Liver (tissue), 9 donors: ENCODE results near the gene HYCC1. TPM values are rescaled to one million over a fixed set of nuclear protein-coding genes. Genes with fewer than 3 reads are reported as not detected.
"Not testable (repeated sequence)": the region's sequence is repeated elsewhere in the genome, so short reads cannot be mapped to it uniquely, and the experiment has no call there.

Experiments used
- DNase-seq: peaks from one replicate; pipeline ENCODE4 v3.0.0-alpha.2; 2017; ENCODE audit warnings: low spot score
- H3K27ac ChIP-seq, 2 donors: one replicate each; pipeline ENCODE4 v1.7.0; 2013; ENCODE audit warnings: inconsistent platforms in 2 of 2, low read length in 2 of 2, control low read depth in 1 of 2, low read depth in 1 of 2, mild to moderate bottlenecking in 1 of 2
- H3K27me3 ChIP-seq, 4 donors: one replicate each; pipeline versions ENCODE4 v1.6.1 to v1.7.0; 2013; ENCODE audit warnings: low read length in 3 of 4, inconsistent platforms in 1 of 4, mild to moderate bottlenecking in 1 of 4, moderate library complexity in 1 of 4; ENCODE audit not compliant: control insufficient read depth in 4 of 4, insufficient read depth in 4 of 4
- H3K36me3 ChIP-seq, 4 donors: one replicate each; pipeline versions ENCODE4 v1.6.1 to v1.7.0; 2013; ENCODE audit warnings: low read length in 3 of 4, mild to moderate bottlenecking in 3 of 4, low read depth in 1 of 4, moderate library complexity in 1 of 4; ENCODE audit not compliant: control insufficient read depth in 4 of 4, insufficient read depth in 3 of 4
- H3K4me1 ChIP-seq, 4 donors: one replicate each; pipeline versions ENCODE4 v1.6.1 to v1.7.0; 2013; ENCODE audit warnings: low read length in 3 of 4, mild to moderate bottlenecking in 3 of 4, moderate library complexity in 1 of 4; ENCODE audit not compliant: control insufficient read depth in 4 of 4, insufficient read depth in 4 of 4
- H3K4me3 ChIP-seq, 3 donors: one replicate each; pipeline versions ENCODE4 v1.6.1 to v1.7.0; 2013; ENCODE audit warnings: low read length in 3 of 3, control low read depth in 1 of 3, low read depth in 1 of 3, mild to moderate bottlenecking in 1 of 3
- H3K9ac ChIP-seq, 2 donors: one replicate each; pipeline ENCODE4 v1.7.0; 2013; ENCODE audit warnings: low read length in 2 of 2, mild to moderate bottlenecking in 2 of 2, moderate library complexity in 2 of 2, control low read depth in 1 of 2, low read depth in 1 of 2
- H3K9me3 ChIP-seq, 4 donors: one replicate each; pipeline versions ENCODE4 v1.6.1 to v1.7.0; 2013; ENCODE audit warnings: low read length in 3 of 4; ENCODE audit not compliant: control insufficient read depth in 4 of 4
- EGR1 ChIP-seq, 2 donors: IDR thresholded peaks; 2 replicates each; pipeline ENCODE4 v1.6.1; 2016 to 2018; ENCODE audit warnings: antibody characterized with exemption in 2 of 2, low read depth in 2 of 2
- FOXA2 ChIP-seq: IDR thresholded peaks from 2 replicates; pipeline ENCODE4 v1.6.1; 2016; ENCODE audit warnings: antibody characterized with exemption
- GABPA ChIP-seq, 2 donors: IDR thresholded peaks in 1 of 2; conservative IDR thresholded peaks in 1 of 2; 2 replicates each; pipeline ENCODE4 v1.6.1; 2016; ENCODE audit warnings: antibody characterized with exemption in 2 of 2, mild to moderate bottlenecking in 1 of 2, moderate library complexity in 1 of 2
- HNF4A ChIP-seq, 2 donors: conservative IDR thresholded peaks; 2 replicates each; pipeline ENCODE4 v1.6.1; 2016; ENCODE audit warnings: antibody characterized with exemption in 2 of 2, mild to moderate bottlenecking in 2 of 2
- JUND ChIP-seq, 2 donors: IDR thresholded peaks; 2 replicates each; pipeline ENCODE4 v1.6.1; 2016; ENCODE audit warnings: antibody characterized with exemption in 2 of 2
- NR2F2 ChIP-seq: IDR thresholded peaks from 2 replicates; pipeline ENCODE4 v1.6.1; 2016; ENCODE audit warnings: antibody characterized with exemption
- TAF1 ChIP-seq: conservative IDR thresholded peaks from 2 replicates; pipeline ENCODE4 v1.6.1; 2016; ENCODE audit warnings: antibody characterized with exemption, mild to moderate bottlenecking
- YY1 ChIP-seq: IDR thresholded peaks from 2 replicates; pipeline ENCODE4 v1.6.1; 2016; ENCODE audit warnings: antibody characterized with exemption, mild to moderate bottlenecking
- WGBS: extraction: QIAGEN DNeasy Blood & Tissue Kit; methylation state at CpG from one replicate; pipeline ENCODE4 v1.1.7; 2013; 5-methylcytosine and 5-hydroxymethylcytosine counted together
- polyA plus RNA-seq, 2 donors: library from polyadenylated mRNA; stranded (reverse) in 1 of 2; unstranded in 1 of 2; fragments of 200-250 nt in 1 of 2; fragments of >200 nt in 1 of 2; fragmentation: Nextera tagmentation in 1 of 2; extraction: Ambion mirVana in 1 of 2; gene quantifications; one replicate each; pipeline versions ENCODE4 v1.2.1 to v1.2.3, GENCODE V29; 2013 to 2015
- total RNA-seq, 2 donors: library from RNA; depleted of rRNA; stranded (reverse); fragments of >200 nt; gene quantifications; one replicate each; pipeline ENCODE4 v1.2.3, GENCODE V29; 2014
- TF ChIP-seq, protein P1 (sequence below): IDR thresholded peaks from 2 replicates; pipeline ENCODE4 v1.6.1; 2016; ENCODE audit warnings: antibody characterized with exemption, mild to moderate bottlenecking
- donor health status: healthy.
- donor health status: healthy.
- donor health status: healthy.
- donor health status: healthy.
- donor health status: healthy.

HYCC1 gene
- total and polyA plus RNA-seq, 4 donors: 5.6 to 19.0 (median 10.6) TPM

DNA sequence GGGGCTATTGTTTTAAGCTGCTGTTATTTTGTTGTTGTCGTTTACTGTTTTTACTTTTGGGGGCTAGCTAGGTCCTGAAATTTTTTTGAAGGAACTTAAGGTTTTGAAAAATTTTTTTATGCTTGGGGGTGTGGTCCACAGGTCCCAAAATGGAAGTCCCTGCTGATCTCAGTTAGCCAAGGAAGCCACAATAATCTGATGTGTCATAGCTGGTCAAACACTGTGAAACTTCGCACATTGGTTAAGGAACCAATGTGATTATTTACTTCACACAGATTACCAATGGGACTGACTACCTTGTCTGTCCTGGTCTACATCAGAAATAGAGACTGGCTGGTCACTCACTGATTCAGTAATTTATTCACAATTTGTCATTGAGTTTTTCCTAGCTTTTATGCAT, 29.5 kb upstream of the HYCC1 start:
- no peak for DNase-seq
- TF ChIP-seq TAF1 (no peak), HNF4A (conservative IDR thresholded peaks at IDR 0.05) (no peak), YY1 (no peak), NR2F2 (no peak), JUND (IDR thresholded peaks at IDR 0.05) (no peak), FOXA2 (no peak)
- TF ChIP-seq, protein P1, sequence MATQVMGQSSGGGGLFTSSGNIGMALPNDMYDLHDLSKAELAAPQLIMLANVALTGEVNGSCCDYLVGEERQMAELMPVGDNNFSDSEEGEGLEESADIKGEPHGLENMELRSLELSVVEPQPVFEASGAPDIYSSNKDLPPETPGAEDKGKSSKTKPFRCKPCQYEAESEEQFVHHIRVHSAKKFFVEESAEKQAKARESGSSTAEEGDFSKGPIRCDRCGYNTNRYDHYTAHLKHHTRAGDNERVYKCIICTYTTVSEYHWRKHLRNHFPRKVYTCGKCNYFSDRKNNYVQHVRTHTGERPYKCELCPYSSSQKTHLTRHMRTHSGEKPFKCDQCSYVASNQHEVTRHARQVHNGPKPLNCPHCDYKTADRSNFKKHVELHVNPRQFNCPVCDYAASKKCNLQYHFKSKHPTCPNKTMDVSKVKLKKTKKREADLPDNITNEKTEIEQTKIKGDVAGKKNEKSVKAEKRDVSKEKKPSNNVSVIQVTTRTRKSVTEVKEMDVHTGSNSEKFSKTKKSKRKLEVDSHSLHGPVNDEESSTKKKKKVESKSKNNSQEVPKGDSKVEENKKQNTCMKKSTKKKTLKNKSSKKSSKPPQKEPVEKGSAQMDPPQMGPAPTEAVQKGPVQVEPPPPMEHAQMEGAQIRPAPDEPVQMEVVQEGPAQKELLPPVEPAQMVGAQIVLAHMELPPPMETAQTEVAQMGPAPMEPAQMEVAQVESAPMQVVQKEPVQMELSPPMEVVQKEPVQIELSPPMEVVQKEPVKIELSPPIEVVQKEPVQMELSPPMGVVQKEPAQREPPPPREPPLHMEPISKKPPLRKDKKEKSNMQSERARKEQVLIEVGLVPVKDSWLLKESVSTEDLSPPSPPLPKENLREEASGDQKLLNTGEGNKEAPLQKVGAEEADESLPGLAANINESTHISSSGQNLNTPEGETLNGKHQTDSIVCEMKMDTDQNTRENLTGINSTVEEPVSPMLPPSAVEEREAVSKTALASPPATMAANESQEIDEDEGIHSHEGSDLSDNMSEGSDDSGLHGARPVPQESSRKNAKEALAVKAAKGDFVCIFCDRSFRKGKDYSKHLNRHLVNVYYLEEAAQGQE: no peak

DNA sequence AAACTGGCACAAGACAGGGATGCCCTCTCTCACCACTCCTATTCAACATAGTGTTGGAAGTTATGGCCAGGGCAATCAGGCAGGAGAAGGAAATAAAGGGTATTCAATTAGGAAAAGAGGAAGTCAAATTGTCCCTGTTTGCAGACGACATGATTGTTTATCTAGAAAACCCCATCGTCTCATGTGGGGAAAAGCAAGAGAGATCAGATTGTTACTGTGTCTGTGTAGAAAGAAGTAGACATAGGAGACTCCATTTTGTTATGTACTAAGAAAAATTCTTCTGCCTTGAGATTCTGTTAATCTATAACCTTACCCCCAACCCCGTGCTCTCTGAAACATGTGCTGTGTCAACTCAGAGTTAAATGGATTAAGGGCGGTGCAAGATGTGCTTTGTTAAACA, 25.7 kb upstream of the HYCC1 start:
- WGBS: 52% methylated on average over 2 of the region's 4 CpGs
- DNase-seq, H3K9ac ChIP-seq: not testable (repeated sequence)

More for the DNA sequence above, 29.5 kb upstream of the HYCC1 start:
- H3K9me3 ChIP-seq: no peaks in the 10 kb centered on the region
- H3K27me3 ChIP-seq: no peaks in the 10 kb centered on the region
- no peaks in the 10 kb centered on the region for H3K4me1 ChIP-seq
- H3K27ac ChIP-seq: no peak overlapping the region
- no peak overlapping the region for H3K4me3 ChIP-seq
- 91% methylated on average over 2 of the region's 2 CpGs for WGBS
- no peak overlapping the region for H3K9ac ChIP-seq
- H3K36me3 ChIP-seq: no peaks in the 10 kb centered on the region

DNA sequence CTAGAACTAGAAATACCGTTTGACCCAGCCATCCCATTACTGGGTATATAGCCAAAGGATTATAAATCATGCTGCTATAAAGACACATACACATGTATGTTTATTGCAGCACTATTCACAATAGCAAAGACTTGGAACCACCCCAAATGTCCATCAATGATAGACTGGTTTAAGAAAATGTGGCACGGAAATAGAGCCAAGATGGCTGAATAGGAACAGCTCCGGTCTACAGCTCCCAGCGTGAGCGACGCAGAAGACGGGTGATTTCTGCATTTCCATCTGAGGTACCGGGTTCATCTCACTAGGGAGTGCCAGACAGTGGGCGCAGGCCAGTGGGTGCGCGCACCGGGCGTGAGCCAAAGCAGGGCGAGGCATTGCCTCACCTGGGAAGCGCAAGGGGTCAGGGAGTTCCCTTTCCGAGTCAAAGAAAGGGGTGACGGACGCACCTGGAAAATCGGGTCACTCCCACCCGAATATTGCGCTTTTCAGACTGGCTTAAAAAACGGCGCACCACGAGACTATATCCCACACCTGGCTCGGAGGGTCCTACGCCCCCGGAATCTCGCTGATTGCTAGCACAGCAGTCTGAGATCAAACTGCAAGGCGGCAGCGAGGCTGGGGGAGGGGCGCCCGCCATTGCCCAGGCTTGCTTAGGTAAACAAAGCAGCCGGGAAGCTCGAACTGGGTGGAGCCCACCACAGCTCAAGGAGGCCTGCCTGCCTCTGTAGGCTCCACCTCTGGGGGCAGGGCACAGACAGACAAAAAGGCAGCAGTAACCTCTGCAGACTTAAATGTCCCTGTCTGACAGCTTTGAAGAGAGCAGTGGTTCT, 21.8 kb upstream of the HYCC1 start:
- not testable (repeated sequence) for H3K36me3 ChIP-seq, H3K4me3 ChIP-seq, H3K9ac ChIP-seq, H3K27ac ChIP-seq, H3K27me3 ChIP-seq, H3K4me1 ChIP-seq, DNase-seq, H3K9me3 ChIP-seq
- 82% methylated on average over 28 of the region's 34 CpGs for WGBS

More for the DNA sequence above, 25.7 kb upstream of the HYCC1 start:
- H3K27me3 ChIP-seq, H3K27ac ChIP-seq, H3K4me1 ChIP-seq, H3K4me3 ChIP-seq, H3K36me3 ChIP-seq, H3K9me3 ChIP-seq: not testable (repeated sequence)

DNA sequence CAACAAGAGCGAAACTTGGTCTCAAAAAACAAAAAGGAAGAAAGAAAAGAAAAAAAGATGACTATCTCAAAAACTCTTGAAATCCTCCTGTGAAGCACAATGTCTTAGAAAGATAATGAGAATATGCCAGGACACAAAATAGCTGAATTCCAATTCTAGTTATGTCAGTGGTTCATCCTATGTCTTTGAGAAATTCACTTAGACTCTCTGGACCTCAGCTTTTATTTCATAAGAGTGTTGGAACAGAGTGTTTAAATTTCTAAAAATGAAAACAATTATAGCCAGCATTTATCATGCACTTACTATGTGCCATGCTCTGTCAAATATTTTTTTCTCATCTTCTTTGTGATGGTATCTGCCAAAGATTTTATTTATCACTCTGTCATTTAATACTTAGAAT, 13.3 kb upstream of the HYCC1 start:
- no peak overlapping the region for H3K4me3 ChIP-seq
- 90% methylated on average over 1 of the region's 1 CpG for WGBS
- H3K9ac ChIP-seq: no peak overlapping the region
- H3K4me1 ChIP-seq: no peaks in the 10 kb centered on the region
- no peaks in the 10 kb centered on the region for H3K36me3 ChIP-seq
- DNase-seq: no peak
- TF ChIP-seq TAF1: no peak
- TF ChIP-seq HNF4A (conservative IDR thresholded peaks at IDR 0.05): no peak
- TF ChIP-seq EGR1 (IDR thresholded peaks at IDR 0.05; ENCODE audit: low read depth in 2 of 2): no peak
- TF ChIP-seq GABPA (IDR thresholded peaks at IDR 0.05 in 1 of 2, conservative IDR thresholded peaks at IDR 0.05 in 1 of 2): no peak
- H3K27ac ChIP-seq: no peak overlapping the region
- H3K9me3 ChIP-seq: no peaks in the 10 kb centered on the region
- peaks cover 0 to 5% (median under 1%) of the 10 kb centered on the region in 4 donors for H3K27me3 ChIP-seq
